ENCODE results near the gene DTL. TPM values are rescaled to one million over a fixed set of nuclear protein-coding genes. Genes with fewer than 3 reads are reported as not detected.
A peak's percentile ranks its signal among the peaks of the same experiment; 100 is the strongest.

The DTL gene
- total RNA-seq, 2 experiments from 2014 or later, result 92.0 to 95.9 TPM

DNA sequence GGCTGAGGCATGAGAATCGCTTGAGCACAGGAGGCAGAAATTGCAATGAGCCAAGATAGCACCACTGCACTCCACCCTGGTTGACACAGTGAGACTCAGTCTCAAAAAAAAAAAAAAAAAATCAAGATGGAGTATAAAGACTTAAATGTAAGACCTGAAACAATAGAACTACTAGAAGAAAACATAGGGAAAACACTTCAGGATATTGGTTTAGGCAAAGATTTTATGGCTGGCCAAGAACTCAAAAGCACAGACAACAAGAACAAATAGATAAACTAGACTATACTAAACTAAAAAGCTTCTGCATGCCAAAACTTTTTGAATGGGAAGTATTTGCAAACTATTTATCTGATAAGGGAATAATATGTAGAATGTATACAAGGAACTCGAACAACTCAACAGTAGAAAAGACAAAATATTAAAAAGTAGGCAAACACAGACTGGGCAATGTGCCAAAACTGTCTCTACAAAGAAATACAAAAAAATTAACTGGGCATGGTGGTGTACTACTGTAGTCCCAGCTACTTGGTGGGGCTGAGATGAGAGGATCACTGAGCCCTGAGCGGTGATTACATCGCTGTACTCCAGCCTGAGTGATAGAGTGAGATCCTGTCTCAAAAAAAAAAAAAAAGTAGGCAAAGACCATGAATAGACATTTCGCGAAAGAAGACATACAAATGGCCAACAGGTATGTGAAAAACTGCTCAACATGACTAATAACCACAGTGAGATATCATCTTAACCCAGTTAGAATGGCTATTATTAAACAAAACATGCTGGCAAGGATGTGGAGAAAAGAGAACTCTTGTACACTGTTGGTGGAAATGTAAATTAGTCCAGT, 25.3 kb downstream of the DTL start:
- ChIA-PET CTCF (interaction anchor here (0.7 to 2.2 kb wide), 4 partner anchors 10 to 395 kb away, joined by 3 to 5 read pairs (median 4); no protein-coding TSS in a partner anchor), POLR2A (no interaction called here)
- peaks cover 7% of the 10 kb centered on the region for H3K9me3 Mint-ChIP-seq
- no peak overlapping the region for H3K27ac Mint-ChIP-seq
- intact Hi-C loops (cut with micrococcal nuclease), result loop anchor here (5.0 to 10.0 kb wide), 2 partner anchors 226 to 394 kb away; partner anchors contain the start of gene PPP2R5A
- ATAC-seq (peak; percentile 34), DNase-seq (no peak)
- H3K4me3 Mint-ChIP-seq, result no peak overlapping the region
- no peaks in the 10 kb centered on the region for H3K4me1 Mint-ChIP-seq (ENCODE audit: low read depth)
- H3K36me3 Mint-ChIP-seq (ENCODE audit: low read depth), result peaks cover 64% of the 10 kb centered on the region
- no peaks in the 10 kb centered on the region for H3K27me3 Mint-ChIP-seq
- TF ChIP-seq, protein P1, sequence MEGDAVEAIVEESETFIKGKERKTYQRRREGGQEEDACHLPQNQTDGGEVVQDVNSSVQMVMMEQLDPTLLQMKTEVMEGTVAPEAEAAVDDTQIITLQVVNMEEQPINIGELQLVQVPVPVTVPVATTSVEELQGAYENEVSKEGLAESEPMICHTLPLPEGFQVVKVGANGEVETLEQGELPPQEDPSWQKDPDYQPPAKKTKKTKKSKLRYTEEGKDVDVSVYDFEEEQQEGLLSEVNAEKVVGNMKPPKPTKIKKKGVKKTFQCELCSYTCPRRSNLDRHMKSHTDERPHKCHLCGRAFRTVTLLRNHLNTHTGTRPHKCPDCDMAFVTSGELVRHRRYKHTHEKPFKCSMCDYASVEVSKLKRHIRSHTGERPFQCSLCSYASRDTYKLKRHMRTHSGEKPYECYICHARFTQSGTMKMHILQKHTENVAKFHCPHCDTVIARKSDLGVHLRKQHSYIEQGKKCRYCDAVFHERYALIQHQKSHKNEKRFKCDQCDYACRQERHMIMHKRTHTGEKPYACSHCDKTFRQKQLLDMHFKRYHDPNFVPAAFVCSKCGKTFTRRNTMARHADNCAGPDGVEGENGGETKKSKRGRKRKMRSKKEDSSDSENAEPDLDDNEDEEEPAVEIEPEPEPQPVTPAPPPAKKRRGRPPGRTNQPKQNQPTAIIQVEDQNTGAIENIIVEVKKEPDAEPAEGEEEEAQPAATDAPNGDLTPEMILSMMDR (IDR thresholded peaks at IDR 0.05), result no peak

DNA sequence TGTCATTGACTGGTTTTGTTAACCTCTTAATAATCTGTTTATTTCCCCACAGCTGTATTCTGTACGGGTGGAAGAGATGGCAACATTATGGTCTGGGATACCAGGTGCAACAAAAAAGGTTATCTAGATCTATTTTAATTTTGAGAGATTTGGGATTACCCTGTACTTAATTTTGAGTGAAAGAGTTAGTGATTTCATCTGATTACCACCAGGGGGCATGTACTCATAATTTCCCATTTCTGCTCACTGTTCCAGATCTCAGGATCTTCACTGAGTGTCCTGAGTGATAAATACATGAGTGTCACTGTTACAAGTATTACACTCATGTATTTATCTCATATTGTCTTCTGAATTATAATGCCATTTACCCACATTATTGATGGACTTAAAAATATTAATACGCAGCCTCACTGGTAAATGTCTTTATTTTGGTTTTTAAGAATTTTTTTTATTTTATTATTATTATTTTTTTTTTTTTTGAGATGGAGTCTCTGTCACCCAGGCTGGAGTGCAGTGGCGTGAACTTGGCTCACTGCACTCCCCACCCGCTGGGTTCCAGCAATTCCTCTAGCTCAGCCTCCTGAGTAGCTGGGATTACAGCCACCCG, 27.4 kb downstream of the DTL start:
- no peak for DNase-seq
- no peaks in the 10 kb centered on the region for H3K9me3 Mint-ChIP-seq
- peak; percentile 53 for ATAC-seq
- intact Hi-C loops (cut with micrococcal nuclease), result loop anchor here (5.0 to 10.0 kb wide), 2 partner anchors 224 to 392 kb away; partner anchors contain the start of gene PPP2R5A
- no peaks in the 10 kb centered on the region for H3K4me1 Mint-ChIP-seq (ENCODE audit: low read depth)
- ChIA-PET CTCF (interaction anchor here (0.6 to 4.4 kb wide), 37 partner anchors 8 to 393 kb away, joined by 3 to 44 read pairs (median 4); partner anchors contain the start of genes DTL, INTS7 and PPP2R5A), POLR2A (interaction anchor here (1.3 kb wide), 1 partner anchor 223 kb away, joined by 4 read pairs; the partner anchor contains the start of gene PPP2R5A)
- H3K27me3 Mint-ChIP-seq, result no peaks in the 10 kb centered on the region
- no peak overlapping the region for H3K27ac Mint-ChIP-seq
- H3K36me3 Mint-ChIP-seq (ENCODE audit: low read depth), result peaks cover 64% of the 10 kb centered on the region
- H3K4me3 Mint-ChIP-seq, result no peak overlapping the region
- TF ChIP-seq, protein P1 (IDR thresholded peaks at IDR 0.05), result peak; percentile 87

DNA sequence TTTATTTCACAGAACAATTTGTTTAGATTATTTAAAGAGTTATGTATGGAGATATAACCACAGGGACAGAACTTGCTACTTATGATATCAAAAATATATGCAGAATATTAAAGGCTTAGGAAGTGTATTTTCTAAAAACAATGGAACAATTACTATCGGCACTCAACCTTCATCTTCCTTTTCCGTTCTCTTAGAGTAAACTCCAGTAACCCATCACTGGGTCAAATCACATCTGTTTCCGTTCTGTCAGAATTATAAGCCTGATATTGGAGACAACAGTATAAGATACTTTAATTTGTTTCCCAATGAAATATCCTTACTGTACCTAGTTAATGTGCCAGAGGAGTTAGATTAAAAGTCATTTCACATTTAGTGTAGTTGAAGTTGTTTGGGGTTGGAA, 32.2 kb downstream of the DTL start:
- Mint-ChIP-seq H3K27ac (no peak overlapping the region), H3K9me3 (no peaks in the 10 kb centered on the region), H3K4me3 (no peak overlapping the region), H3K4me1 (ENCODE audit: low read depth) (no peaks in the 10 kb centered on the region), H3K36me3 (ENCODE audit: low read depth) (peaks cover 69% of the 10 kb centered on the region), H3K27me3 (no peaks in the 10 kb centered on the region)
- ATAC-seq (no peak), DNase-seq (no peak)
- intact Hi-C loops (cut with micrococcal nuclease), result loop anchor here (10.0 kb wide), 1 partner anchor 387 kb away; no protein-coding TSS in a partner anchor
- POLR2A ChIA-PET, result no interaction called here
- CTCF ChIA-PET, result interaction anchor here (1.8 kb wide), 1 partner anchor 388 kb away, joined by 11 read pairs; no protein-coding TSS in a partner anchor
- TF ChIP-seq, protein P1 (IDR thresholded peaks at IDR 0.05), result no peak

DNA sequence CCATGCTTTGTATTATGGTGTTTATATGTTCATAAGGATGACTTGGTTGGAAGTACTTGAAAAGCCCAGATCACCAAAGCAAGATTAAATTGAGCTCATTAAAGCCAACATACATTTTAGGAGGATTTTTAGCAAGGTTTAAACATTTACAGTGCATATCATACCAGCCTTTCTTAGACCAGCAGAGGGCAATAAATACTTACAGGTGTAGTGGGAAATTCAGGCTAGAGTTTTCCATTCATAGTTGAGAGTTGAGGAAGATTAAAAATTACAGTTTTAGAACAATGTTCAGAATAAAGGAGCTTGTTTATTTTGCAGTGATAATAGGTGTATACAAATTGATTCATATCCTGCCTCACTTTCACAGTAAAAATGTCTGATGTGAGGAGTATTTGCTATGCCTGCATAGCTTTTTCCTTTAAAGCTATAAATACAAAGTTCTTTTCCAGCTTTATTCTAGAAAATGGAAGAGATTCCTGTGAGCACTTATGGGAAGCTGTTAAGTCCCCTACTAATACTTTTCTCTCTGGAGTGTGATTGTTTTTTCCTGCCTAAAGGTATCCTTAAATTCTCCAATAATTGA, 35.3 kb downstream of the DTL start:
- Mint-ChIP-seq H3K4me1 (ENCODE audit: low read depth) (no peaks in the 10 kb centered on the region), H3K9me3 (no peaks in the 10 kb centered on the region), H3K36me3 (ENCODE audit: low read depth) (peaks cover 59% of the 10 kb centered on the region), H3K4me3 (no peak overlapping the region), H3K27me3 (no peaks in the 10 kb centered on the region), H3K27ac (no peak overlapping the region)
- ChIA-PET CTCF (interaction anchor here (0.8 to 4.8 kb wide), 21 partner anchors 7 to 406 kb away, joined by 3 to 59 read pairs (median 4); partner anchors contain the start of genes DTL and INTS7), POLR2A (interaction anchor here (1.6 kb wide), 1 partner anchor 35 kb away, joined by 4 read pairs; the partner anchor contains the start of genes DTL and INTS7)
- TF ChIP-seq, protein P1 (IDR thresholded peaks at IDR 0.05), result peak; percentile 36
- intact Hi-C loops (cut with micrococcal nuclease), result no loop called here
- ATAC-seq (peak; percentile 42), DNase-seq (no peak)

All from activated CD8-positive, alpha-beta T cell treated with anti-CD3 and anti-CD28 coated beads for 36 hours (primary cell).